ENCODE measurements around the gene PARN. TPM values are rescaled to one million over a fixed set of nuclear protein-coding genes. Genes with fewer than 3 reads are reported as not detected.

Gene PARN
- total RNA-seq, 1 experiment from 2014 or later: 37.7 TPM

- ATAC-seq (no peak), DNase-seq (ENCODE audit: low spot score) (no peak)
- ChIA-PET POLR2A (interaction anchor here (0.6 kb wide), 1 partner anchor 139 kb away, joined by 6 read pairs; no protein-coding TSS in a partner anchor), CTCF (no interaction called here)
- no peaks in the 10 kb centered on the region for H3K36me3 Mint-ChIP-seq
- no peaks in the 10 kb centered on the region for H3K27me3 Mint-ChIP-seq (ENCODE audit: low read depth)
- TF ChIP-seq SMAD3 (CRISPR knock-in tag; IDR thresholded peaks at IDR 0.05; ENCODE audit: borderline replicate concordance) (no peak), JAZF1 (CRISPR knock-in tag; IDR thresholded peaks at IDR 0.05) (no peak), ATF6 (CRISPR knock-in tag; IDR thresholded peaks at IDR 0.05) (no peak), ERG (CRISPR knock-in tag; IDR thresholded peaks at IDR 0.05) (no peak), ZNF416 (CRISPR knock-in tag; IDR thresholded peaks at IDR 0.05) (no peak), ATF2 (CRISPR knock-in tag; IDR thresholded peaks at IDR 0.05; ENCODE audit: borderline replicate concordance, low read depth) (no peak), ZNF219 (CRISPR knock-in tag; IDR thresholded peaks at IDR 0.05; ENCODE audit: borderline replicate concordance) (no peak), ATF1 (CRISPR knock-in tag; IDR thresholded peaks at IDR 0.05) (no peak), HMGA2 (CRISPR knock-in tag; IDR thresholded peaks at IDR 0.05) (no peak), IRF2 (CRISPR knock-in tag; IDR thresholded peaks at IDR 0.05; ENCODE audit: borderline replicate concordance, low read depth) (no peak), ZNF423 (CRISPR knock-in tag; IDR thresholded peaks at IDR 0.05) (no peak), E2F5 (CRISPR knock-in tag; IDR thresholded peaks at IDR 0.05) (no peak), KAT7 (CRISPR knock-in tag; IDR thresholded peaks at IDR 0.05; ENCODE audit: borderline replicate concordance) (no peak)
- H3K9me3 Mint-ChIP-seq: no peaks in the 10 kb centered on the region
- peaks cover 47% of the 10 kb centered on the region for H3K4me1 Mint-ChIP-seq
- H3K4me3 Mint-ChIP-seq: no peak overlapping the region
- H3K27ac Mint-ChIP-seq: peak overlapping the region; percentile 76
These were observed 126.9 kb downstream of the PARN start for GRCh38 chr16:14502932-14503741.

- POLR2A ChIA-PET: no interaction called here
- Mint-ChIP-seq H3K4me3 (no peak overlapping the region), H3K9me3 (no peaks in the 10 kb centered on the region), H3K27me3 (ENCODE audit: low read depth) (no peaks in the 10 kb centered on the region), H3K27ac (peak overlapping the region; percentile 57), H3K4me1 (peaks cover 48% of the 10 kb centered on the region), H3K36me3 (no peaks in the 10 kb centered on the region)
- CTCF ChIA-PET: interaction anchor here (1.0 kb wide), 1 partner anchor 26 kb away, joined by 3 read pairs; no protein-coding TSS in a partner anchor
- DNase-seq (ENCODE audit: low spot score) (no peak), ATAC-seq (no peak)
- TF ChIP-seq ZNF317 (CRISPR knock-in tag; IDR thresholded peaks at IDR 0.05; ENCODE audit: borderline replicate concordance, low read depth) (no peak), GRHL2 (CRISPR knock-in tag; IDR thresholded peaks at IDR 0.05; ENCODE audit: insufficient replicate concordance, severe bottlenecking) (no peak), JUN (CRISPR knock-in tag; IDR thresholded peaks at IDR 0.05) (no peak), CREB1 (CRISPR knock-in tag; IDR thresholded peaks at IDR 0.05) (no peak), ZNF281 (CRISPR knock-in tag; IDR thresholded peaks at IDR 0.05) (no peak), USF2 (CRISPR knock-in tag; IDR thresholded peaks at IDR 0.05) (no peak)
These were observed 127.7 kb downstream of the PARN start for GRCh38 chr16:14502256-14502875.

Measured in WTC11 (cell line).